IPS-20b (cell line): ENCODE results near the gene MRFAP1L1.

Experiments used
- H3K27ac ChIP-seq: one replicate; pipeline ENCODE4 v1.5.1; 2013; ENCODE audit warnings: low read length
- H3K27me3 ChIP-seq: 2 replicates; pipeline ENCODE4 v1.6.1; 2013; ENCODE audit warnings: mild to moderate bottlenecking, low read length, inconsistent platforms; ENCODE audit not compliant: insufficient read depth
- H3K36me3 ChIP-seq: 2 replicates; pipeline ENCODE4 v1.6.1; 2013; ENCODE audit warnings: low read depth, mild to moderate bottlenecking, inconsistent platforms, low read length, moderate library complexity; ENCODE audit not compliant: insufficient read depth
- H3K4me1 ChIP-seq: 2 replicates; pipeline ENCODE4 v1.6.1; 2013; ENCODE audit warnings: mild to moderate bottlenecking, control low read depth, inconsistent platforms, low read length, moderate library complexity; ENCODE audit not compliant: insufficient read depth
- H3K4me3 ChIP-seq: 2 replicates; pipeline ENCODE4 v1.5.1; 2013; ENCODE audit warnings: mild to moderate bottlenecking, low read length, inconsistent platforms
- H3K9ac ChIP-seq: 2 replicates; pipeline ENCODE4 v1.6.1; 2013; ENCODE audit warnings: low read depth, mild to moderate bottlenecking, inconsistent platforms, low read length, moderate library complexity
- H3K9me3 ChIP-seq: 2 replicates; pipeline ENCODE4 v1.6.1; 2013; ENCODE audit warnings: mild to moderate bottlenecking, low read depth, low read length, inconsistent platforms; ENCODE audit not compliant: insufficient read depth

The MRFAP1L1 gene

GRCh38 chr4:6693231-6694176, 16.2 kb downstream of the MRFAP1L1 start, which contains the start of gene S100P:
S100P (plus strand) TSS chr4:6693878; CDS start chr4:6693933, 55 bp downstream.
- no peak within 1 kb of the TSS for H3K9ac ChIP-seq
- no peak within 1 kb of the TSS for H3K4me3 ChIP-seq
- no peaks in the 10 kb centered on the region for H3K36me3 ChIP-seq
- H3K27ac ChIP-seq, result no peak within 1 kb of the TSS
- no peaks in the 10 kb centered on the region for H3K9me3 ChIP-seq
- H3K27me3 ChIP-seq, result no peaks in the 10 kb centered on the region
- H3K4me1 ChIP-seq, result peaks cover 8% of the 10 kb centered on the region; the same call in 1 of the 2 replicates

GRCh38 chr4:6692806-6693205, 16.9 kb downstream of the MRFAP1L1 start:
- no peaks in the 10 kb centered on the region for H3K27me3 ChIP-seq
- H3K9me3 ChIP-seq, result no peaks in the 10 kb centered on the region
- H3K9ac ChIP-seq, result no peak overlapping the region
- H3K36me3 ChIP-seq, result no peaks in the 10 kb centered on the region
- H3K4me3 ChIP-seq, result no peak overlapping the region
- no peak overlapping the region for H3K27ac ChIP-seq
- H3K4me1 ChIP-seq, result peaks cover 8% of the 10 kb centered on the region; the same call in 1 of the 2 replicates

GRCh38 chr4:6692379-6692778, 17.3 kb downstream of the MRFAP1L1 start:
- H3K9ac ChIP-seq, result no peak overlapping the region
- H3K27me3 ChIP-seq, result no peaks in the 10 kb centered on the region
- H3K4me1 ChIP-seq, result peaks cover 8% of the 10 kb centered on the region; the same call in 1 of the 2 replicates
- no peak overlapping the region for H3K4me3 ChIP-seq
- no peaks in the 10 kb centered on the region for H3K36me3 ChIP-seq
- no peak overlapping the region for H3K27ac ChIP-seq
- no peaks in the 10 kb centered on the region for H3K9me3 ChIP-seq

GRCh38 chr4:6689506-6689960, 20.1 kb downstream of the MRFAP1L1 start:
- H3K36me3 ChIP-seq, result no peaks in the 10 kb centered on the region
- H3K4me1 ChIP-seq, result peaks cover 8% of the 10 kb centered on the region; the same call in 1 of the 2 replicates
- H3K27ac ChIP-seq, result no peak overlapping the region
- no peaks in the 10 kb centered on the region for H3K27me3 ChIP-seq
- no peak overlapping the region for H3K9ac ChIP-seq
- no peaks in the 10 kb centered on the region for H3K9me3 ChIP-seq
- H3K4me3 ChIP-seq, result no peak overlapping the region

- Histone ChIP-seq H3K4me3 (no peak overlapping the region), H3K9ac (no peak overlapping the region)
Measured at GRCh38 chr4:6688879-6689505, 20.7 kb downstream of the MRFAP1L1 start.

GRCh38 chr4:6687947-6688878, 21.5 kb downstream of the MRFAP1L1 start:
- H3K4me3 ChIP-seq, result no peak overlapping the region
- H3K36me3 ChIP-seq, result no peaks in the 10 kb centered on the region
- no peak overlapping the region for H3K9ac ChIP-seq
- no peaks in the 10 kb centered on the region for H3K9me3 ChIP-seq
- H3K27ac ChIP-seq, result no peak overlapping the region
- peaks cover 8% of the 10 kb centered on the region; the same call in 1 of the 2 replicates for H3K4me1 ChIP-seq
- H3K27me3 ChIP-seq, result no peaks in the 10 kb centered on the region

More at GRCh38 chr4:6688879-6689505, 20.7 kb downstream of the MRFAP1L1 start:
- H3K27ac ChIP-seq, result no peak overlapping the region
- no peaks in the 10 kb centered on the region for H3K27me3 ChIP-seq
- H3K9me3 ChIP-seq, result no peaks in the 10 kb centered on the region
- H3K36me3 ChIP-seq, result no peaks in the 10 kb centered on the region
- peaks cover 8% of the 10 kb centered on the region; the same call in 1 of the 2 replicates for H3K4me1 ChIP-seq

- H3K27me3 ChIP-seq, result no peaks in the 10 kb centered on the region
- H3K4me1 ChIP-seq, result peaks cover 8% of the 10 kb centered on the region; the same call in 1 of the 2 replicates
- no peaks in the 10 kb centered on the region for H3K36me3 ChIP-seq
- H3K9me3 ChIP-seq, result no peaks in the 10 kb centered on the region
- H3K9ac ChIP-seq, result no peak overlapping the region
- H3K27ac ChIP-seq, result no peak overlapping the region
- H3K4me3 ChIP-seq, result no peak overlapping the region
Measured at GRCh38 chr4:6686104-6686787, 23.4 kb downstream of the MRFAP1L1 start.

- Histone ChIP-seq H3K36me3 (no peaks in the 10 kb centered on the region), H3K9me3 (no peaks in the 10 kb centered on the region)
Measured at GRCh38 chr4:6684656-6685055, 25.0 kb downstream of the MRFAP1L1 start.

GRCh38 chr4:6682862-6683590, 26.6 kb downstream of the MRFAP1L1 start:
- Histone ChIP-seq H3K27ac (no peak overlapping the region), H3K9ac (no peak overlapping the region), H3K4me1 (no peaks in the 10 kb centered on the region), H3K36me3 (no peaks in the 10 kb centered on the region), H3K4me3 (no peak overlapping the region), H3K9me3 (no peaks in the 10 kb centered on the region), H3K27me3 (no peaks in the 10 kb centered on the region)

More at GRCh38 chr4:6684656-6685055, 25.0 kb downstream of the MRFAP1L1 start:
- H3K27ac ChIP-seq, result no peak overlapping the region
- H3K4me1 ChIP-seq, result peaks cover 6% of the 10 kb centered on the region; the same call in 1 of the 2 replicates
- no peaks in the 10 kb centered on the region for H3K27me3 ChIP-seq
- no peak overlapping the region for H3K4me3 ChIP-seq
- H3K9ac ChIP-seq, result no peak overlapping the region

- Histone ChIP-seq H3K4me1 (no peaks in the 10 kb centered on the region), H3K27me3 (no peaks in the 10 kb centered on the region), H3K27ac (no peak overlapping the region), H3K4me3 (no peak overlapping the region), H3K9me3 (no peaks in the 10 kb centered on the region), H3K9ac (no peak overlapping the region), H3K36me3 (peaks cover 14% of the 10 kb centered on the region; the same call in 1 of the 2 replicates)
Measured at GRCh38 chr4:6681191-6681590, 28.5 kb downstream of the MRFAP1L1 start.
